ENCODE measurements around the gene TXNRD2.
A peak's percentile ranks its signal among the peaks of the same experiment; 100 is the strongest.

Gene TXNRD2

DNA sequence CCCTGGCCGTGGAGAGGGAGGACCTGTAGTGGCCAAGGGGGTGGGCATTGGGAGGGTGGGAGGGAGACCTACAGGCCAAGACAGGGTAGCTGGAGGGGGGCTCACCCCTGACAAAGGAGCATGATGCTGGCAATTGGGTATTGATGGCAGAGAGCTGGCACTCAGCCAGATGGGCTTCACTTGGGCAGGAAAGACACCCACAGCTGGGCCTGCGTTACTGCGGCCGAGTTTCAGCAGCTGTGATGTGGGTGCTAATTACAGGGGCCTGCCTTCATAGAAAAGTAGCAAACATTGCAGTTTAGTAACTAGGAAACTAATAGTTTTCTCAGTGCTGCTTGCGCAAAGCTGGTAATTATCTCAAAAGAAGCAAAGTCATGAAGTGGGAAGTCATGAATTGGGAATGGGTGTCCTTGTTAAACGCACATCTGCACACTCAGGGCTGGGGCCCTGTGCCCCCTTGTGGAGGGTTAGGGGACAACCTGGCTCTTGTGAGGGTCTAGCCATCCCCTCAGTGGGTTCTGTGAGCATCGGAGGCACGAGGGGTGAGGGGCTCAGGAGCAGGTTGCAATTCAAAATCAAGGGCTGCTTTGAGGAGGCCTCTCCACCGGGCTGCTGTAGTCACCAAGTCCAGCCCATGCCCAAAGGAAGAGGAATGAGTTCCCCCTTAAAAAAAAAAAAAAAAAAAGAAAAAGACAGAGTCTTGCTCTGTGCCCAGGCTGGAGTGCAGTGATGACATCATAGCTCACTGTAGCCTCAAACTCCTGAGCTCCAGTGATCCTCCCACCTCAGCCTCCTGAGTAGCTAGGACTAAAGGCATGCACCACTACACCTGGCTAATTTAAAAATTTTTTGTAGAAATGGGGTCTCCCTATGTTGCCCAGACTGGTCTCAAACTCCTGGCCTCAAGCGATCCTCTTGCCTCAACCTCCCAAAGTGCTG, 24.4 kb upstream of the TXNRD2 start:
- no peak overlapping the region for H3K27ac Mint-ChIP-seq
- H3K27me3 Mint-ChIP-seq, result no peaks in the 10 kb centered on the region
- CTCF ChIA-PET, result interaction anchor here (0.8 to 1.4 kb wide), 3 partner anchors 8 to 235 kb away, joined by 3 to 4 read pairs (median 3); no protein-coding TSS in a partner anchor
- H3K4me1 Mint-ChIP-seq, result peaks cover 5% of the 10 kb centered on the region
- H3K9me3 Mint-ChIP-seq, result no peaks in the 10 kb centered on the region
- H3K36me3 Mint-ChIP-seq, result peaks cover 6% of the 10 kb centered on the region
- H3K4me3 Mint-ChIP-seq, result no peak overlapping the region
- no peak for DNase-seq

DNA sequence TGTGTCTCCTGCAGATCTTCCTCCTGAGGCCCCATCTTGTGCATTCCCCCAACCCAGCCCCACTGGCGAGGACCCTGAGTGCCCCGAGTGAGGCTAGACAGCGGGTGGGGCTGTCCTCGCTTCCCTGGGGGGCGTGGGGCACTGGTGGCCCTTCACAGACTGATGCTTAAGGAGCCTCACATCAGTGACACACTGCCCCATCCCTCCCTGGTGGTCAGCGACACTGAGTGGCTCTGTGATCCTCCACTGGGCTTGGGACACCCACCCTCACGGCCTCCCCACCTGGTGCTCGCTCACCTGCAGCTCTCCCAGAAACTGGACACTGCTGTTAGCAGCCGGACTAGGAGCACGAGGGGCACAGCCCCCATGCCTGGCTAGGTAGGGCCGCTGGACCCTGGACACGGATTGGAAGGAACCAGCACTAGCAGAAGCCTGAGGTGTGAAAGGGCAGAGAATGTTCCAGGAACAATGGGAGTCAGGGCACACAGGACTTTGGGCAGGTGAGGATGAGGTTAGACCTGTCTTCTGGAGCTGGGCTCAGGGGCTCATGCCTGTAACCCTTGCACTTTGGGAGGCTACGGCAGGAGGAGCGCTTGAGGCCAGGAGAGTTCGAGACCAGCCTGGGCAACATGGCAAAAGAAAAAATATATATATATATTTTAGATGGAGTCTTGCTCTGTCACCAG, 23.2 kb upstream of the TXNRD2 start:
- CTCF ChIA-PET, result no interaction called here
- Mint-ChIP-seq H3K4me1 (no peaks in the 10 kb centered on the region), H3K4me3 (no peak overlapping the region), H3K27me3 (no peaks in the 10 kb centered on the region), H3K27ac (no peak overlapping the region), H3K36me3 (peaks cover 6% of the 10 kb centered on the region), H3K9me3 (no peaks in the 10 kb centered on the region)
- DNase-seq, result no peak

DNA sequence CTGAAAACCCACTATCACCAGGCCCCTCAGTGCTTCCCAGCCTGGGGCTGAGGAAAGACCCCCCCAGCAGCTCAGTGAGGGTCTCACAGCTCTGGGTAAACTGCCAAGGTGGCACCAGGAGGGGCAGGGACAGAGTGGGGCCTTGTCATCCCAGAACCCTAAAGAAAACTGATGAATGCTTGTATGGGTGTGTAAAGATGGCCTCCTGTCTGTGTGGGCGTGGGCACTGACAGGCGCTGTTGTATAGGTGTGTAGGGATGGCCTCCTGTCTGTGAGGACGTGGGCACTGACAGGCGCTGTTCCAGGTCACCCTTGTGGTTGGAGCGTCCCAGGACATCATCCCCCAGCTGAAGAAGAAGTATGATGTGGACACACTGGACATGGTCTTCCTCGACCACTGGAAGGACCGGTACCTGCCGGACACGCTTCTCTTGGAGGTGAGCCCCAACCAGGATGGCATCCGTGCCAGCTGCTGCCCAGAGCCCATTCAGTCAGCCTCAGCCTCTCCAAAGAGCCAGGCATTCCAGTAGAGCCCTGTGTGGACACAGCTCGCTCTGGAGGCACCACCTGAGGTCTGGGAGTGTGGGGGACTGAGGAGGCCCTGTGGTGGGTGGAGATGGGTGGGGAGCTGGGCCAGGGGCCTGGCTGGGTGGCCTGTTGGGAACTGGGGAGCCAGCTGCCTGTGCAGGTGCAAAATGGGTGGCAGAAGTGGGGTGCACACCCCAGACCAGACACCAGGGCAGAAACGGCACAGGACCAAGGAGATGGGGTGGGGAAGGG, 22.4 kb upstream of the TXNRD2 start:
- H3K4me3 Mint-ChIP-seq, result no peak overlapping the region
- H3K9me3 Mint-ChIP-seq, result no peaks in the 10 kb centered on the region
- DNase-seq, result no peak
- peaks cover 3% of the 10 kb centered on the region for H3K36me3 Mint-ChIP-seq
- H3K27ac Mint-ChIP-seq, result no peak overlapping the region
- H3K27me3 Mint-ChIP-seq, result no peaks in the 10 kb centered on the region
- CTCF ChIA-PET, result interaction anchor here (1.9 kb wide), 1 partner anchor 9 kb away, joined by 7 read pairs; no protein-coding TSS in a partner anchor
- no peaks in the 10 kb centered on the region for H3K4me1 Mint-ChIP-seq

DNA sequence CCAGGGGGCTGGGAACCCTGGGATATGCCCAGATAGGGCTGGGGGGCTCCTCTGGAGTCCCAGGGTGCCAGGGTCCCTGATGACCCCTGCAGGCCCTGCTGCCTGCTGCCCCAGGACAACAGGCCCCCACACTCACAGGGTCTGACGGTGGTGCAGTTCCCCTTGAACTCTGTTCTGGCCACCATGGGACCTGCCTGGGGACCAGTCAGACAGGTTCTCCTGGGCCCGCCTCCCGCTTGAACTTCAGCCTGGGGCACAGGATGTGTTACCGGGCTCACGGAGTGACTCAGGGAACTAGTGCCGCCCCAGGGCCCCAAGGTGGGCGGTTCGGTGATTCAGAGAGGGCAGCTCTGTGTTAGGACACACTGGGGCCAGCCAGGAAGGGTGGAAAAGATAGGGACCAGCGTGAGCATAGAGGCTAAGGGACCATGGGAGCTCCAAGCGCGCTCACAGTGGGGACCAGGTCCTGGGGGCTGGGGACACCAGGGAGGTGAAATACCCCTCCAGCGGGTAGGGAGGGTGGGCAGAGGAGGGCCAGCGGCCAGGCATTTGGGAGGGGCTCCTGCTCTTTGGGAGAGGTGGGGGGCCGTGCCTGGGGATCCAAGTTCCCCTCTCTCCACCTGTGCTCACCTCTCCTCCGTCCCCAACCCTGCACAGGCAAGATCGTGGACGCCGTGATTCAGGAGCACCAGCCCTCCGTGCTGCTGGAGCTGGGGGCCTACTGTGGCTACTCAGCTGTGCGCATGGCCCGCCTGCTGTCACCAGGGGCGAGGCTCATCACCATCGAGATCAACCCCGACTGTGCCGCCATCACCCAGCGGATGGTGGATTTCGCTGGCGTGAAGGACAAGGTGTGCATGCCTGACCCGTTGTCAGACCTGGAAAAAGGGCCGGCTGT, 21.5 kb upstream of the TXNRD2 start:
- DNase-seq, result no peak
- Mint-ChIP-seq H3K27me3 (no peaks in the 10 kb centered on the region), H3K4me3 (no peak overlapping the region), H3K36me3 (peaks cover 3% of the 10 kb centered on the region), H3K27ac (no peak overlapping the region), H3K4me1 (no peaks in the 10 kb centered on the region), H3K9me3 (no peaks in the 10 kb centered on the region)
- CTCF ChIA-PET, result interaction anchor here (0.5 to 1.9 kb wide), 4 partner anchors 9 to 167 kb away, joined by 3 to 7 read pairs (median 4); no protein-coding TSS in a partner anchor

DNA sequence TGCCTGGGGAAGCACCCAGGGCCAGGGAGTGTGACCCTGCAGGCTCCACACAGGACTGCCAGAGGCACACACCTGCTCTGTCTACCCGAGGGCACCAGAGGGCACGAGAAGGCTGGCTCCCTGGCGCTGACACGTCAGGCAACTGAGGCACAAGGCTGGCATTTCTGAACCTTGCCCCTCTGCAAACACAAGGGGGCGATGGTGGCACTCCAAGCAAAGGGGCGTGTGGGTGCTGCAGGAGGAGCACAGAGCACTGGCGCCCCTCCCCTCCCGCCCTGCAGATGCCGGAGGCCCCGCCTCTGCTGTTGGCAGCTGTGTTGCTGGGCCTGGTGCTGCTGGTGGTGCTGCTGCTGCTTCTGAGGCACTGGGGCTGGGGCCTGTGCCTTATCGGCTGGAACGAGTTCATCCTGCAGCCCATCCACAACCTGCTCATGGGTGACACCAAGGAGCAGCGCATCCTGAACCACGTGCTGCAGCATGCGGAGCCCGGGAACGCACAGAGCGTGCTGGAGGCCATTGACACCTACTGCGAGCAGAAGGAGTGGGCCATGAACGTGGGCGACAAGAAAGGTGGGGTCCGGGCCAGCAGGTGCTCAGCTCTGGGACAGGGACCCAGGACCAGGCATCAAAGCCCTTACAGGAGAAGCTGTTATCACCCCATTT, 20.8 kb upstream of the TXNRD2 start:
- CTCF ChIA-PET, result interaction anchor here (0.5 to 1.9 kb wide), 4 partner anchors 10 to 167 kb away, joined by 3 to 7 read pairs (median 4); no protein-coding TSS in a partner anchor
- H3K4me3 Mint-ChIP-seq, result no peak overlapping the region
- peaks cover 3% of the 10 kb centered on the region for H3K36me3 Mint-ChIP-seq
- no peaks in the 10 kb centered on the region for H3K4me1 Mint-ChIP-seq
- DNase-seq, result peak; percentile 80
- no peaks in the 10 kb centered on the region for H3K9me3 Mint-ChIP-seq
- H3K27ac Mint-ChIP-seq, result no peak overlapping the region
- H3K27me3 Mint-ChIP-seq, result no peaks in the 10 kb centered on the region

DNA sequence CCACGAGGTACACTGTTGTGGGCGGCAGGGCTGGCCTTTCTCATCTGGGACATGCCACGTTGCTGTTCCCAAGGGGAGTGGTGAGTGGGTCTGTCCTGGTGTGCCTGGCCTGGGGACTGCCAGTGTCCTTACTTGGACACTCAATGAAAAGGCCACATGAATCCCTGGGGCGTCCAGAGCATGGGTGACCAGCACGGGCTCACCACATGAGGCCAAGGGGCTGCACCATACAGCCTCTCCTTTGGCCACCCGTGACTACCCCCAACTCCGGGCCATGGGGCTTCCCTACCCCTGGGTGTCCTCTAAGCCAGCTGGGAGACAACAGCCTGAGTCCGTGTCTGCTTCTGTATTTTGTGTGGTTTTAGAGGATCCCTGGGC, 20.2 kb upstream of the TXNRD2 start:
- no peaks in the 10 kb centered on the region for H3K9me3 Mint-ChIP-seq
- DNase-seq, result no peak
- CTCF ChIA-PET, result no interaction called here
- H3K27me3 Mint-ChIP-seq, result no peaks in the 10 kb centered on the region
- no peak overlapping the region for H3K27ac Mint-ChIP-seq
- no peaks in the 10 kb centered on the region for H3K36me3 Mint-ChIP-seq
- H3K4me3 Mint-ChIP-seq, result no peak overlapping the region
- no peaks in the 10 kb centered on the region for H3K4me1 Mint-ChIP-seq

DNA sequence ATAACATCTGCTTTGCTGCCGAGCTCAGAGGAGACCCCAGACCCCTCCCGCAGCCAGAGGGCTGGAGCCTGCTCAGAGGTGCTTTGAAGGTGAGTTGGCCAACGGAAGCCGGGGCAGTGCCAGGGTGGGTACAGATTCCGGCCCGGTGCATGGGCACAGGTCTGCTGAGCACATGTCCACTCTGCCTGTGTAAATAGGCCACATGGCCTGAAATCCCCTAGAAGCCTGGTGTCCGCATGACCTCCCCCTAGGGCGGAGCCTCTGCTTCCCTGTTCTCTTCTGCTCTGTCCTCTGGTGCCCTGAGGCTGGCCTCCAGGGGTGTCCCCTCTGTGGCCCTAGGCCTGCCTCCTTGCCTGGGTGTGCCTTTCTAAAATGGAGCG, 19.6 kb upstream of the TXNRD2 start:
- DNase-seq, result no peak
- H3K27ac Mint-ChIP-seq, result no peak overlapping the region
- no peaks in the 10 kb centered on the region for H3K27me3 Mint-ChIP-seq
- CTCF ChIA-PET, result no interaction called here
- no peaks in the 10 kb centered on the region for H3K4me1 Mint-ChIP-seq
- no peaks in the 10 kb centered on the region for H3K36me3 Mint-ChIP-seq
- H3K4me3 Mint-ChIP-seq, result no peak overlapping the region
- H3K9me3 Mint-ChIP-seq, result no peaks in the 10 kb centered on the region

DNA sequence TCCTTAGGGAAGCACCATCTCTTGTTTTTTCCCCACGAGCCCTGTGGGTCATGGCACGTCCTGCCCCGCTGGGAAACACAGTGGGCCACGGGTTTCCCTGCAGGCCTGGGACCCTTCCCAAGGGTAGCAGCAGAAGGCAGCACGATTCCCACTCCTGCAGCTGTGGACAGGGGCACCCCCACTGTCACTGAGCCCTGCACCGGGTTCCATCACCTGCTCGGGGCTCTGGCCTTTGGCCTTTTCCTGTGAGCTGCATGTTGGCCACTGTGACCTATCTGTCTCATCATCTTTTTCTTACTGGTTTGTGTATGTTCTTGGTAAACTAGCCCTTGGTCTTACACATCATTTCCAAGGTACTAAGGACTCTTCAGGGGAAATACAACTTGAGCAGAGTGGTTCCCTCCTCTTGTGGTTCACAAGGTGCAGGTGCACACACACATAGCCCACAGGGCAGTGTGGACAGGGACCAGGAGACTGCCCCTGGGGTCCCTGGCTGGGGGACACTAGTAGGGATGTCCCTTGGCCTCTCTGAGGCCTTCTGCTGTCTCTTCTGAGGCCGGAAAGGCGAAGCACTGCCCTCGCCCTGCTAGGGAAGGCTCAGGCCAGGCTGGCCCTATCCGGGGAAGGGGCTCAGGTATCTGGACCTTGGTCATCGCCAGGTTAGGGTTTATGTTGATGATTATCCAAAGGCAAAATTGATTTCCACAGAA, 19.0 kb upstream of the TXNRD2 start:
- CTCF ChIA-PET, result no interaction called here
- Mint-ChIP-seq H3K27me3 (no peaks in the 10 kb centered on the region), H3K36me3 (no peaks in the 10 kb centered on the region), H3K4me1 (peaks cover 3% of the 10 kb centered on the region), H3K9me3 (no peaks in the 10 kb centered on the region), H3K4me3 (no peak overlapping the region), H3K27ac (no peak overlapping the region)
- no peak for DNase-seq

DNA sequence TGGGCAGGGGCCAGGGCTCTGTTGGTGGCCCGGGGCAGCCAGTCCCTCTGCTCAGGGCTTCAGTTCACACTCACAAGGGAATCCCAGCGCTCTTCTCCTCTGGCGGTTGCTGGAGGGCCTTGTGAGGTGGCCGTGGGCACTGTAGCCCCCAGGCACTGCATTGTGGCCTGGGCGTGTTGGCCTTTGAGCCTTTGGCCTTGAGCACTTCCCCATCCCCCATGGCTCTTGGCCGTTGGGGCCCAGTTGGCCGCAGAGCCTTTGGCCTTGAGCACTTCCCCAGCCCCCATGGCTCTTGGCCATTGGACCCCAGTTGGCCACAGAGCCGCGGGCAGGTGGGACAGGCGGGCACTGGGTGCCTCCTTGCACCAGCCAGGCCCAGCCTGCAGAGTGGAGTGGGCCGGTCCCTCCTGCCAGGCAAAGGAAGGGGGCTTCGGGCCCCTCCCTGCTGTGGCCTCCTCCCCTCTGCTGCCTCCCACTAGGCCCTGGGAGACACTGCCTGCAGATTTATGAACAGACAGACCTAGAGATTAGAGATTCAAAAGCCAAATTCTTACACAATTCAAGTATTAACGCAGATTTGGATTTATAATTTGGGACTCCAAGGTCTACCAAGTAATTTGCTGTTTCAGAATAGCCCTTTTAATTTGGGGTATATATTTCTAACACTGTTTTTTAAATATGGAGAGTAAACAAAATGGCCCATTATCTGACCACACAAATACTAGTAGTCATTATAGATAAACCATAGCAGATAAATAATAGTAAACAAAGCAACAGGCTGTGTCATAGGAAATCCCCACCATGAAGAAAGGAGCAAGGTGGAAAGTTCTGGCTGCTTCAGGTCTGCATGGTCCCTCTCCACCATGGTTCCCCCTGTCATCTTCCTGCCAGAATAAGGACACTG, 18.2 kb upstream of the TXNRD2 start:
- Mint-ChIP-seq H3K27ac (no peak overlapping the region), H3K36me3 (no peaks in the 10 kb centered on the region), H3K9me3 (no peaks in the 10 kb centered on the region), H3K4me1 (peaks cover 7% of the 10 kb centered on the region), H3K27me3 (no peaks in the 10 kb centered on the region), H3K4me3 (no peak overlapping the region)
- CTCF ChIA-PET, result no interaction called here
- no peak for DNase-seq

DNA sequence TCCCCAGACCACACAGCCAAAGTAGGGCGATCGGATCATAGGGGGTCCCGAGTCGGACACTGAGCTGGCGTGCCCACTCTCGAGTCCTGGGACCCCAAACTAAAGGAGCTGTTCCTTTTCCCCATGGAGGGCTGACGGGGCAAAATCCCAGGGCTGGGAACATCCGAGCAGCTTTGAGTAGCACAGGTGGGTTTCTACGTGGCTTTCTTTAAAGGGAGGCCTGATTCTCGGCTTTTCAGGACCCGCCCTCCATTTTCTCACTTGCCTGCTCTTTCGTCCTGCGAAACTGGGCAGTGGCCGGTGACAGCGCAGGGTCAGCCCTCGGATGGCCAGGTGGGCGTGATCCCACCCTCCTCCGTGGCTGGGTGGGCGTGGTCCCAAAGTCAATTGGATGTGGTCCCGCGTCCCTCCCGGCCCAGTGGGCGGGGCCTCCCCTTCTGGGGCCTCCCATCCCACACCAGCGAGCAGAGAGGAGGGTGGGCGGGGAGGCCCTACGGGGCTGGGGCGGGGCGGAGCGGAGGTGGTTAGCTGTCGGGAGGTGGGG, 17.5 kb upstream of the TXNRD2 start:
- H3K4me1 Mint-ChIP-seq, result peaks cover 7% of the 10 kb centered on the region
- H3K9me3 Mint-ChIP-seq, result no peaks in the 10 kb centered on the region
- H3K27me3 Mint-ChIP-seq, result no peaks in the 10 kb centered on the region
- H3K4me3 Mint-ChIP-seq, result no peak overlapping the region
- DNase-seq, result no peak
- CTCF ChIA-PET, result interaction anchor here (1.0 kb wide), 1 partner anchor 170 kb away, joined by 3 read pairs; no protein-coding TSS in a partner anchor
- no peaks in the 10 kb centered on the region for H3K36me3 Mint-ChIP-seq
- H3K27ac Mint-ChIP-seq, result no peak overlapping the region

DNA sequence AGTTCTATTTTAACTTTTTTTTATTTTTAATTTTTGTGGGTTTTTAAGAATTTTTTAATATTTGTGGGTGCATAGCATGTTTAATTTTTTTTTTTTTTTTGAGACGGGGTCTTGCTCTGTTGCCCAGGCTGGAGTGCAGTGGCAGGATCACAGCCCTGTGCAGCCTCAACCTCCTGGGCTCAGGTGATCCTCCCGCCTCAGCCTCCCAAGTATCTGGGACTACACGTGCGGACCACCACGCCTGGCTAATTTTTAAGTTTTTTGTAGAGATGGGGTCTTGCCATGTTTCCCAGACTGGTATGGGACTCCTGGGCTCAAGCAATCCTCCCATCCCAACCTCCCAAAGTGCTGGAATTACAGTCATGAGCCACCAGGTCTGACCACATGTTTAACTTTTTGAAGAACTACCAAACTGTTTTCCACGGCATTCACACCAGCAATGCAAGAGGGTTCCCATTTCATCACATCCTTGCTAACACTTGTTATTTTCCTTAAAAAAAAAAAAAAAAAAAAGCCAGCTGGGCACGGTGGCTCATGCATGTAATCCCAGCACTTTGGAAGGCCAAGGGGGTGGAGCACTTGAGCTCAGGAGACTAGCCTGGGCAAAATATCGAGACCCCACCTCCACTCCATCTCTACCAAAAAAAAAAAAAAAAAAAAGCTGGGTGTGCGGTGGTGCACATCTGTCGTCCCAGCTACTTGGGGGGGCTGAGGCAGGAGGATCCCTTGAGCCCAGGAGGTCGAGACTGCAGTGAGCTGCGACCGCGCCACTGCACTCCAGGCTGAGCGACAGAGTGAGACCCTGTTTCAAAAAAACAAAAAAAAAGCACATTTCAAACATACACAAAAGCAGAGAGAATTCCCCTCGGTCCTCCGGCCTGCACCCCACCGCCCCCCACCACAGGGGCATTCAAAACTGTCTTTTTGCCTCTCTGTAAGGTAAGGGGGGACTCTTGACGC, 16.7 kb upstream of the TXNRD2 start:
- CTCF ChIA-PET, result interaction anchor here (1.0 kb wide), 1 partner anchor 171 kb away, joined by 3 read pairs; no protein-coding TSS in a partner anchor
- no peak for DNase-seq
- Mint-ChIP-seq H3K27ac (no peak overlapping the region), H3K4me1 (peaks cover 11% of the 10 kb centered on the region), H3K4me3 (no peak overlapping the region), H3K27me3 (no peaks in the 10 kb centered on the region), H3K36me3 (no peaks in the 10 kb centered on the region), H3K9me3 (no peaks in the 10 kb centered on the region)

Data from activated naive CD4-positive, alpha-beta T cell treated with anti-CD3 and anti-CD28 coated beads, Interleukin-2, amount 10 ng/mL, durations not matched to agents 7 days and 5 days (primary cell).